ENCODE measurements around the gene OR3A2.

DNA sequence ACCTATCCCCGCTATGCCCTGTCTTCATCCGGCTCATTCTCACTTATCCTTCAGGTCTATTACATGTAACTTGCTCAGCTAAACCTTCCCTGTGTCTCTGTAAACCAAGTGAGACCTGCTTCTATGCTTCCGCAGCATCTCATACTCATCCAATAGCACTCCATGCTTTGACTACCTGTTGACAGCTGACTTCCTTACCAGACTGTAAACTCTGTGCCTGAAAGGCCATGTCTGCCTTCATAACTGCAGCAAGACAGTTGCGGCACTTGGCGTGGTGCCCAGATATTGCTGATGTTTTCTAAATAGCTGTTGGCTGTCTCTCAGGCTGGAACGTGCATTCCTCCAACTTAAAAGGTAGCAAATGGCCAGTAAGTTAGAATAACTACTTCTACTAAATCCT is 13.9 kb upstream of the OR3A2 start:
- TF ChIP-seq, protein P1, sequence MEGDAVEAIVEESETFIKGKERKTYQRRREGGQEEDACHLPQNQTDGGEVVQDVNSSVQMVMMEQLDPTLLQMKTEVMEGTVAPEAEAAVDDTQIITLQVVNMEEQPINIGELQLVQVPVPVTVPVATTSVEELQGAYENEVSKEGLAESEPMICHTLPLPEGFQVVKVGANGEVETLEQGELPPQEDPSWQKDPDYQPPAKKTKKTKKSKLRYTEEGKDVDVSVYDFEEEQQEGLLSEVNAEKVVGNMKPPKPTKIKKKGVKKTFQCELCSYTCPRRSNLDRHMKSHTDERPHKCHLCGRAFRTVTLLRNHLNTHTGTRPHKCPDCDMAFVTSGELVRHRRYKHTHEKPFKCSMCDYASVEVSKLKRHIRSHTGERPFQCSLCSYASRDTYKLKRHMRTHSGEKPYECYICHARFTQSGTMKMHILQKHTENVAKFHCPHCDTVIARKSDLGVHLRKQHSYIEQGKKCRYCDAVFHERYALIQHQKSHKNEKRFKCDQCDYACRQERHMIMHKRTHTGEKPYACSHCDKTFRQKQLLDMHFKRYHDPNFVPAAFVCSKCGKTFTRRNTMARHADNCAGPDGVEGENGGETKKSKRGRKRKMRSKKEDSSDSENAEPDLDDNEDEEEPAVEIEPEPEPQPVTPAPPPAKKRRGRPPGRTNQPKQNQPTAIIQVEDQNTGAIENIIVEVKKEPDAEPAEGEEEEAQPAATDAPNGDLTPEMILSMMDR (tag by site-specific recombination; IDR thresholded peaks at IDR 0.05): no peak
- TF ChIP-seq ZNF791 (tag by site-specific recombination; IDR thresholded peaks at IDR 0.05) (no peak), ZNF24 (tag by site-specific recombination; IDR thresholded peaks at IDR 0.05) (no peak), ZNF785 (tag by site-specific recombination; IDR thresholded peaks at IDR 0.05) (no peak), ZNF121 (tag by site-specific recombination; IDR thresholded peaks at IDR 0.05) (no peak)
- TF ChIP-seq, protein P2, sequence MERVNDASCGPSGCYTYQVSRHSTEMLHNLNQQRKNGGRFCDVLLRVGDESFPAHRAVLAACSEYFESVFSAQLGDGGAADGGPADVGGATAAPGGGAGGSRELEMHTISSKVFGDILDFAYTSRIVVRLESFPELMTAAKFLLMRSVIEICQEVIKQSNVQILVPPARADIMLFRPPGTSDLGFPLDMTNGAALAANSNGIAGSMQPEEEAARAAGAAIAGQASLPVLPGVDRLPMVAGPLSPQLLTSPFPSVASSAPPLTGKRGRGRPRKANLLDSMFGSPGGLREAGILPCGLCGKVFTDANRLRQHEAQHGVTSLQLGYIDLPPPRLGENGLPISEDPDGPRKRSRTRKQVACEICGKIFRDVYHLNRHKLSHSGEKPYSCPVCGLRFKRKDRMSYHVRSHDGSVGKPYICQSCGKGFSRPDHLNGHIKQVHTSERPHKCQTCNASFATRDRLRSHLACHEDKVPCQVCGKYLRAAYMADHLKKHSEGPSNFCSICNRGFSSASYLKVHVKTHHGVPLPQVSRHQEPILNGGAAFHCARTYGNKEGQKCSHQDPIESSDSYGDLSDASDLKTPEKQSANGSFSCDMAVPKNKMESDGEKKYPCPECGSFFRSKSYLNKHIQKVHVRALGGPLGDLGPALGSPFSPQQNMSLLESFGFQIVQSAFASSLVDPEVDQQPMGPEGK (tag by site-specific recombination; IDR thresholded peaks at IDR 0.05): no peak

Measured in HEK293 (cell line).